ENCODE measurements around the gene WDR7. TPM values are rescaled to one million over a fixed set of nuclear protein-coding genes. Genes with fewer than 3 reads are reported as not detected.

Gene WDR7
- total and polyA plus RNA-seq, 2 experiments from 2014 or later: 7.0 to 14.8 TPM

GRCh38 chr18:56872140-56872539 lies 221.0 kb downstream of the WDR7 start:
- H3K4me1 ChIP-seq (ENCODE audit: insufficient read depth): peaks cover 25% of the 10 kb centered on the region

More at GRCh38 chr18:56872140-56872539, 221.0 kb downstream of the WDR7 start:
- Histone ChIP-seq H3K79me2 (replicated peaks; ENCODE audit: insufficient read depth) (no peaks in the 10 kb centered on the region), H4K20me1 (replicated peaks; ENCODE audit: insufficient read depth) (no peaks in the 10 kb centered on the region), H3K4me2 (no peak overlapping the region), H2AFZ (no peak overlapping the region), H3K27ac (ENCODE audit: low read depth) (no peak overlapping the region), H3K9me2 (ENCODE audit: insufficient read depth) (0 out of 2 replicates have a peak, but pooled peaks cover 4% of the 10 kb centered on the region), H3K4me3 (no peak overlapping the region), H3K27me3 (ENCODE audit: insufficient read depth) (no peaks in the 10 kb centered on the region), H3K36me3 (ENCODE audit: insufficient read depth) (no peaks in the 10 kb centered on the region), H3F3A (replicated peaks; ENCODE audit: low read depth) (no peaks in the 10 kb centered on the region)
- H3K27ac Mint-ChIP-seq: no peak overlapping the region
- no peaks in the 10 kb centered on the region for H3K9me3 Mint-ChIP-seq
- no peak overlapping the region for H3K4me3 Mint-ChIP-seq
- DNase-seq (ENCODE audit: low spot score) (no peak), ATAC-seq (no peak)
- H3K4me1 Mint-ChIP-seq: peaks cover 51% of the 10 kb centered on the region
- H3K27me3 Mint-ChIP-seq (ENCODE audit: insufficient read depth, low read depth, poor library complexity): no peaks in the 10 kb centered on the region
- TF ChIP-seq CREB1 (CRISPR knock-in tag; IDR thresholded peaks at IDR 0.05; ENCODE audit: low read depth): no peak
- no peak for TF ChIP-seq ETS1 (IDR thresholded peaks at IDR 0.05)
- no peak for TF ChIP-seq ZNF462 (CRISPR knock-in tag; IDR thresholded peaks at IDR 0.05)
- TF ChIP-seq REST (IDR thresholded peaks at IDR 0.05; ENCODE audit: unreplicated experiment): no peak
- H3K36me3 Mint-ChIP-seq (ENCODE audit: low read depth): no peaks in the 10 kb centered on the region
